Ishikawa (cell line): ENCODE data around the gene TRAPPC2.

ENCODE experiments used
- CEBPB ChIP-seq: IDR thresholded peaks from 2 replicates; pipeline ENCODE4 v1.6.1; 2012
- CREB1 ChIP-seq: IDR thresholded peaks from 2 replicates; pipeline ENCODE4 v1.6.1; 2012; ENCODE audit warnings: low read depth
- EGR1 ChIP-seq: IDR thresholded peaks from 2 replicates; pipeline ENCODE4 v1.6.1; 2012
- EP300 ChIP-seq: IDR thresholded peaks from 2 replicates; pipeline ENCODE4 v1.6.1; 2012; ENCODE audit warnings: borderline replicate concordance
- RAD21 ChIP-seq: IDR thresholded peaks from 2 replicates; pipeline ENCODE4 v1.6.1; 2012; ENCODE audit warnings: low read depth
- TAF1 ChIP-seq: IDR thresholded peaks from 2 replicates; pipeline ENCODE4 v1.6.1; 2012; ENCODE audit warnings: low read depth, mild to moderate bottlenecking
- TCF12 ChIP-seq: IDR thresholded peaks from 2 replicates; pipeline ENCODE4 v1.6.1; 2012; ENCODE audit warnings: low read depth
- TF ChIP-seq, protein P1 (sequence below): IDR thresholded peaks from 2 replicates; pipeline ENCODE4 v1.6.1; 2012; ENCODE audit warnings: low read depth, mild to moderate bottlenecking
- TF ChIP-seq, protein P2 (sequence below): IDR thresholded peaks from 2 replicates; pipeline ENCODE4 v1.6.1; 2012

DNA sequence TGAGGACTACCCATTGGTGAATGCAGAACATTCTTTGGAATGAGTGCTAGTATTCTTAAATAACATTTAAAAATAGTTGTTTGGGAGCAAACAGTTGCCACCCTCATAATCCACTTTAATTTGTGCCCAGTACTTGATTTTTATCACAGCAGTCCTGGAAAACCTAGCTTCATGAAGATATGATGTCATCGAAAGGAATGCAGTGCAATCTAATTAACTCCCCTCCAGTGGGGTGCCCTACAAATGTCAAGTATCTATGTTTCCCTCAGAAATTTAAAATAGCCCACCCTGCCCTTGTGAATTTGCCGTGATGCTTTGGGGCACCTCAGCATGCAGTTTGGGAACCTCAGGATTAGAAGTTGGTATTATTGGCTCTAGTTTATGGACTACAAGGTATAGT, 40.1 kb downstream of the TRAPPC2 start:
- TF ChIP-seq EGR1 (no peak), CREB1 (no peak), EP300 (no peak), CEBPB (no peak), RAD21 (no peak), TAF1 (no peak), TCF12 (no peak)
- TF ChIP-seq, protein P1, sequence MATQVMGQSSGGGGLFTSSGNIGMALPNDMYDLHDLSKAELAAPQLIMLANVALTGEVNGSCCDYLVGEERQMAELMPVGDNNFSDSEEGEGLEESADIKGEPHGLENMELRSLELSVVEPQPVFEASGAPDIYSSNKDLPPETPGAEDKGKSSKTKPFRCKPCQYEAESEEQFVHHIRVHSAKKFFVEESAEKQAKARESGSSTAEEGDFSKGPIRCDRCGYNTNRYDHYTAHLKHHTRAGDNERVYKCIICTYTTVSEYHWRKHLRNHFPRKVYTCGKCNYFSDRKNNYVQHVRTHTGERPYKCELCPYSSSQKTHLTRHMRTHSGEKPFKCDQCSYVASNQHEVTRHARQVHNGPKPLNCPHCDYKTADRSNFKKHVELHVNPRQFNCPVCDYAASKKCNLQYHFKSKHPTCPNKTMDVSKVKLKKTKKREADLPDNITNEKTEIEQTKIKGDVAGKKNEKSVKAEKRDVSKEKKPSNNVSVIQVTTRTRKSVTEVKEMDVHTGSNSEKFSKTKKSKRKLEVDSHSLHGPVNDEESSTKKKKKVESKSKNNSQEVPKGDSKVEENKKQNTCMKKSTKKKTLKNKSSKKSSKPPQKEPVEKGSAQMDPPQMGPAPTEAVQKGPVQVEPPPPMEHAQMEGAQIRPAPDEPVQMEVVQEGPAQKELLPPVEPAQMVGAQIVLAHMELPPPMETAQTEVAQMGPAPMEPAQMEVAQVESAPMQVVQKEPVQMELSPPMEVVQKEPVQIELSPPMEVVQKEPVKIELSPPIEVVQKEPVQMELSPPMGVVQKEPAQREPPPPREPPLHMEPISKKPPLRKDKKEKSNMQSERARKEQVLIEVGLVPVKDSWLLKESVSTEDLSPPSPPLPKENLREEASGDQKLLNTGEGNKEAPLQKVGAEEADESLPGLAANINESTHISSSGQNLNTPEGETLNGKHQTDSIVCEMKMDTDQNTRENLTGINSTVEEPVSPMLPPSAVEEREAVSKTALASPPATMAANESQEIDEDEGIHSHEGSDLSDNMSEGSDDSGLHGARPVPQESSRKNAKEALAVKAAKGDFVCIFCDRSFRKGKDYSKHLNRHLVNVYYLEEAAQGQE = no peak
- TF ChIP-seq, protein P2, sequence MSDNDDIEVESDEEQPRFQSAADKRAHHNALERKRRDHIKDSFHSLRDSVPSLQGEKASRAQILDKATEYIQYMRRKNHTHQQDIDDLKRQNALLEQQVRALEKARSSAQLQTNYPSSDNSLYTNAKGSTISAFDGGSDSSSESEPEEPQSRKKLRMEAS = no peak
